HUES64 (cell line): ENCODE measurements around the gene CDK2.
A peak's percentile ranks its signal among the peaks of the same experiment; 100 is the strongest.
"Not testable (repeated sequence)": the region's sequence is repeated elsewhere in the genome, so short reads cannot be mapped to it uniquely, and the experiment has no call there.

Experiments used
- H3K27ac ChIP-seq: 2 replicates; pipeline ENCODE4 v1.7.0; 2013; ENCODE audit warnings: low read depth, low read length, inconsistent platforms
- H3K27me3 ChIP-seq: 2 replicates; pipeline ENCODE4 v1.6.1; 2013; ENCODE audit warnings: mild to moderate bottlenecking, low read length; ENCODE audit not compliant: insufficient read depth
- H3K36me3 ChIP-seq: 2 replicates; pipeline ENCODE4 v1.6.1; 2013; ENCODE audit warnings: mild to moderate bottlenecking, low read length; ENCODE audit not compliant: insufficient read depth
- H3K4me1 ChIP-seq: 2 replicates; pipeline ENCODE4 v1.6.1; 2013; ENCODE audit warnings: mild to moderate bottlenecking, low read length, moderate library complexity; ENCODE audit not compliant: insufficient read depth
- H3K4me3 ChIP-seq: 2 replicates; pipeline ENCODE4 v1.5.1; 2013; ENCODE audit warnings: mild to moderate bottlenecking, low read length, moderate library complexity
- H3K9ac ChIP-seq: 2 replicates; pipeline ENCODE4 v1.6.1; 2013; ENCODE audit warnings: mild to moderate bottlenecking, low read depth, low read length
- H3K9me3 ChIP-seq: 2 replicates; pipeline ENCODE4 v1.6.1; 2013; ENCODE audit warnings: low read depth, low read length; ENCODE audit not compliant: insufficient read depth
- WGBS: fragments of 150-250, 120-280 bp; methylation state at CpG from one replicate; pipeline ENCODE4 v1.1.7; 2013; ENCODE audit warnings: missing lambda C conversion rate; 5-methylcytosine and 5-hydroxymethylcytosine counted together

The CDK2 gene

DNA sequence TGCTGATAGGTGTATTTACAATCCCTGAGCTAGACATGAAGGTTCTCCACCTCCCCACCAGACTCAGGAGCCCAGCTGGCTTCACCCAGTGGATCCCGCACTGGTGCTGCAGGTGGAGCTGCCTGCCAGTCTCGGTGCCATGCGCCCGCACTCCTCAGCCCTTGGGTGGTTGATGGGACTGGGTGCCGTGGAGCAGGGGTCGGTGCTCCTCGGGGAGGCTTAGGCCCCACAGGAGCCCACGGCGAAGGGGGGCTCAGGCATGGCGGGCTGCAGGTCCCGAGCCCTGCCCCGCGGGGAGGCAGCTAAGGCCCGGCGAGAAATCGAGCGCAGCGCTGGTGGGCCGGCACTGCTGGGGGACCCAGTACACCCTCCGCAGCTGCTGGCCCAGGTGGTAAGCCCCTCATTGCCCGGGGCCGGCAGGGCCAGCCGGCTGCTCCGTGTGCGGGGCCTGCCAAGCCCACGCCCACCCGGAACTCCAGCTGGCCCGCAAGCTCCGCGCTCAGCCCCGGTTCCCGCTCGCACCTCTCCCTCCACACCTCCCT is 33.4 kb downstream of the CDK2 start:
- H3K36me3 ChIP-seq = peaks cover 32% of the 10 kb centered on the region
- 97% methylated on average over 33 of the region's 33 CpGs for WGBS
- not testable (repeated sequence) for H3K4me3 ChIP-seq, H3K9me3 ChIP-seq, H3K4me1 ChIP-seq, H3K27me3 ChIP-seq, H3K9ac ChIP-seq, H3K27ac ChIP-seq

DNA sequence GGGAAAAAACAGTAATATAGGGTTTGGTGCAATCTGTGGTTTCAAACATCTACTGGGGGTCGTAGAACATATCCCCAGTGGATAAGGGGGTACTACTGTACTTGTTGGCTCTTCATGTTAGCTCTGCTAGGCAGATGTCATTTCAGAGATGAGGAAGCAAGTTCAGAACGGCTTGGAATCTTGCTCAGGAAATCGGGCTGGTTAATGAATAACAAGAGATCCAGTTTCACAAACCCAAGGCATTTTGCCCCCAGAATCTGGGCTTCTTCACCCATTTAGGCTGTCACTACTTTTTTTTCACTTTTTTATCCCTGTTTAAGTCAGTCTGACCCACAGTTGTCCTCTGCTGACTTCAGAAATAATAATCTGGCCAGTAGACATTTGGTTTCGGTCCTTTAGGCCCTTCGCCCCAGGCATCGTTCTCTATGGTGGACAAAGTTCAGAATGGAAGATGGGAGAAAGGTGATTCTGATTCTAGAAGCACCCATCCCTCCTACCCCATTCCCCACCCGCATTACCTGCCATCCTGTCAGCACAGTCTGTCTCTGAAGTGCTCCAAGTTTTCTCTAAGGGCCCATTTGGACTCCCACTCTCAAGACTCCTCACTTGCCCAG is 35.0 kb downstream of the CDK2 start:
- H3K9me3 ChIP-seq = no peaks in the 10 kb centered on the region
- H3K36me3 ChIP-seq = peaks cover 30% of the 10 kb centered on the region
- H3K27me3 ChIP-seq = no peaks in the 10 kb centered on the region
- H3K4me3 ChIP-seq = no peak overlapping the region
- H3K9ac ChIP-seq = no peak overlapping the region
- H3K4me1 ChIP-seq = no peaks in the 10 kb centered on the region
- 94% methylated on average over 6 of the region's 7 CpGs for WGBS
- H3K27ac ChIP-seq = no peak overlapping the region

DNA sequence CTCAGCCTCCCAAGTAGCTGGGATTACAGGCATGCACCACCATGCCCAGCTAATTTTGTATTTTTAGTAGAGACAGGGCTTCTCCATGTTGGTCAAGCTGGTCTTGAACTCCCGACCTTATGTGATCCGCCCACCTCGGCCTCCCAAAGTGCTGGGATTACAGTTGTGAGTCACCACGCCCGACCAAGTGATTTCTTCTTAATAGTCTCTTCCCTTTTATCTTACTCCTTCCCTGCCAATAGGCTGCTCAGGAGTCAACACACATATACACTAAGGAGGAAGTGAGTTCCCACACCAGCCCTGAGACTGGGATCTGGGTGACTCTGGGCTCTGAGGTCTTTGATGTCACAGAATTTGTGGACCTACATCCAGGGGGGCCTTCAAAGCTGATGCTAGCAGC is 36.7 kb downstream of the CDK2 start:
- not testable (repeated sequence) for H3K9me3 ChIP-seq, H3K4me3 ChIP-seq, H3K27me3 ChIP-seq, H3K27ac ChIP-seq, H3K9ac ChIP-seq, H3K4me1 ChIP-seq
- H3K36me3 ChIP-seq = peaks cover 30% of the 10 kb centered on the region
- WGBS = 98% methylated on average over 5 of the region's 5 CpGs

DNA sequence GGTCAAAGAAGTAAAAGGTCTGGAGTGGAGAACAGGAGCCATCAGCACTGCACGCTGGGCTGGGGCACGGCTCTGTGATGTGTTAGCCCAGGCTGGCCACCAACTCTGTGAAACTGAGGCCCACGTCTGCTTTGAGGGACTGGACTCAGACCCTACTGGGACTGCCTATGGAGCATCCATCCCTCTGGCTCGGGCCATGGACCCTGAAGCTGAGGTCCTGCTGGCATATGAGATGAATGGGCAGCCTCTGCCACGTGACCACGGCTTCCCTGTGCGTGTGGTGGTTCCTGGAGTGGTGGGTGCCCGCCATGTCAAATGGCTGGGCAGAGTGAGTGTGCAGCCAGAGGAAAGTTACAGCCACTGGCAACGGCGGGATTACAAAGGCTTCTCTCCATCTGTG is 37.6 kb downstream of the CDK2 start:
- no peak overlapping the region for H3K27ac ChIP-seq

DNA sequence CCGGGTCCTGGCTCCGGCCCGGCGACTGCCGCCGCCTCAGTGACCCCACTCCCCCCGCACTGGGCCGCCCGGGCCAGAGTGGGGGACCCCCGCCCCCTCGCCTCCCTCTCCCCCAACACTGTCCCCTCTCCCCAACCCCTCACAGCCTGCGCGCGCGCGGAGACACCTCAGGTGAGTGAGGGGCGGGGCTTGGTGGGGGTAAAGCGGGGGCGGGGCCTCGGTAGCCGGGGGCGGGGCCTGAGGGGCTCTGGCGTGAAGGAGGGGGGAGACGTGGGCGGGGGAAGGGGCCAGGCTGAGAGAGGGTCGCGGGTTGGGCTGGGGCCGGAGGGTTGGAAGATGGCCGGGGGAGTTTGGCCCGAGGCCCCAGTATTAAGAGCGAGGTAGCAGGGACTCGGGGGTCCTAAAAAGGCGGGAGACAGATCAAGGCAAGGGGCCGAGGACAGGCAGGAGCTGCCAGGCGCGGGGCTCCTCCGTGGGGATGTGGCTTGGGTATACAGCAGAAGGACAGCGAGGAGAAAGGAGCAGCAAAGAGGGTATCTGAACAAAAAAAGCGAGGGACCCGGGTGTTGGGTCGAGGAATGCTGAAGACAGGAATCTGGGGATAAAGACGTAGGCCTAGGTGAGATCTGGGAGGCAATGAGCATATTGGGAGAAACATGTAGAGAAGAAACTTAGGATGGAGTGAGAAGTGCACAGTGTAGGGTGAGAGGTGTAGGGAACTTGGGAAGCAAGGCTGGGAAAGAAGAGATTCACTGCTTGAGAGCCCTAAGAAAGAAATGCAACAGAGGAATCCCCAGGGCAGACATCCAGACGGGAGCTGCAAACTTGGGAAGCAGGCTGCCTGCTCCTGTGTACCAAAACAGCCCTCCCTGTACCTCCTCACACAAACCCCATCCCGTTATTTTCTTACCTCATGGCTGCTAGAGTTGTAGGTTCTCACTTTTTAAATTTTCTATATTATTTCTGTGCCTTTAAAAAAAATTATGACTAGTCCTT is 41.2 kb downstream of the CDK2 start:
- peak overlapping the region; percentile 91 for H3K27ac ChIP-seq
- no peaks in the 10 kb centered on the region for H3K27me3 ChIP-seq
- H3K4me1 ChIP-seq = no peaks in the 10 kb centered on the region
- WGBS = 2% methylated on average over 37 of the region's 44 CpGs
- peak overlapping the region; percentile 92 for H3K9ac ChIP-seq
- H3K9me3 ChIP-seq = no peaks in the 10 kb centered on the region
- peaks cover 23% of the 10 kb centered on the region for H3K36me3 ChIP-seq
- H3K4me3 ChIP-seq = peak overlapping the region; percentile 83

More for the DNA sequence above, 37.6 kb downstream of the CDK2 start:
- Histone ChIP-seq H3K4me3 (no peak overlapping the region), H3K27me3 (no peaks in the 10 kb centered on the region), H3K4me1 (no peaks in the 10 kb centered on the region), H3K36me3 (peaks cover 30% of the 10 kb centered on the region), H3K9ac (no peak overlapping the region), H3K9me3 (no peaks in the 10 kb centered on the region)
- 91% methylated on average over 10 of the region's 10 CpGs for WGBS

DNA sequence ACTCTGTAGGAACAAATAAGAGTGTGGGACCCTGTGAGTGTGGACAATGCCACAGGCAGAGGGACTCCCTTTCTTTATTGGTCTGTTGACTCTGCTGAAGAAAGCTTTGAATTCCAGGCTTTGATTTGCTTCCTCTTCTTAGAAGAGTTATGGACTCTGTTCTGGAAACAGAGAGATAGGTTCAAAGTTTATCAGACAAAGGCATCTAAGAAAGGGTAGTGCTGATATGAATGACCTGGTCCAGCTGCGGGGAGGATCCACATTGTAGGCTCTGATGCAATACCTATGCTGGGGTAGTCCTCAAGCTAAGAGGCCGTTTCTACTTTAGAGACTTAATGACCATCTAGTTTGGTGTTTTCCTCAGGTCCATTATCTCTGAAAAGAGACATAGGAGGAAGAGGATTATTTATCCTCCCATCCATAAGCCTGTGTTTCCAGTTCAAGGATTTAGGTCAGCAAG is 43.5 kb downstream of the CDK2 start:
- no peak overlapping the region for H3K4me3 ChIP-seq
- H3K9ac ChIP-seq = no peak overlapping the region
- no peak overlapping the region for H3K27ac ChIP-seq
- WGBS = 90% methylated on average over 2 of the region's 2 CpGs
- H3K9me3 ChIP-seq = no peaks in the 10 kb centered on the region
- H3K36me3 ChIP-seq = peaks cover 4% of the 10 kb centered on the region; the same call in 1 of the 2 replicates
- H3K4me1 ChIP-seq = no peaks in the 10 kb centered on the region
- H3K27me3 ChIP-seq = no peaks in the 10 kb centered on the region

DNA sequence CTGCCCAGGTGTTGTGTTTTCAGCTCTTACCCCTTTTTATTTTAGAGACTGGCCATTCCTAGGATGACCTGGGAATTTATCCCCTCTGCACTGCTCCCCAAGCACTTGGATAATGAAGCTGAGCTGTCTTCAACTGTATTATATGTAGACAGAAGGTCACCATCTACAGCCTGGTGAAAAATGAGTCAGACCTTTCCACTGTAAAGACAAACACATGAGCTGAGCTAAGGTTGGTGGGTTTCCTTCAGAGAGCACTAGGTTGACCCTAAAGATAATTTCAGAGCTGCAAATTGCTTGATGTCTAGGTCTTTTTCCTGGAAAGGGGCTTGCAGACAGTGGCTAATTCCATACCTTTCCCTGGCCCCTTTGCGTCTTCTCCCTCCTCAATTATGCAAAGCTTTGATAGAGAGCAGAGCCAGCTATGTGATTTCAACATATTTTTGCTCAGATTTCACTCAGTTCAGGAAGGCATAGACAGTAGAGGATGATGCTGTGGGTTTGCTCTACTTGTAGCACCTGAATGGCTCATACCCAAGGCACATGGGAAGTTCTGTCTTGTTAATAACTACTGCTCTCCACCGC is 45.0 kb downstream of the CDK2 start:
- peaks cover 2% of the 10 kb centered on the region; the same call in 1 of the 2 replicates for H3K36me3 ChIP-seq
- H3K27me3 ChIP-seq = no peaks in the 10 kb centered on the region
- H3K9me3 ChIP-seq = no peaks in the 10 kb centered on the region
- H3K9ac ChIP-seq = no peak overlapping the region
- no peaks in the 10 kb centered on the region for H3K4me1 ChIP-seq
- WGBS = 88% methylated on average over 2 of the region's 2 CpGs
- no peak overlapping the region for H3K4me3 ChIP-seq
- H3K27ac ChIP-seq = no peak overlapping the region

DNA sequence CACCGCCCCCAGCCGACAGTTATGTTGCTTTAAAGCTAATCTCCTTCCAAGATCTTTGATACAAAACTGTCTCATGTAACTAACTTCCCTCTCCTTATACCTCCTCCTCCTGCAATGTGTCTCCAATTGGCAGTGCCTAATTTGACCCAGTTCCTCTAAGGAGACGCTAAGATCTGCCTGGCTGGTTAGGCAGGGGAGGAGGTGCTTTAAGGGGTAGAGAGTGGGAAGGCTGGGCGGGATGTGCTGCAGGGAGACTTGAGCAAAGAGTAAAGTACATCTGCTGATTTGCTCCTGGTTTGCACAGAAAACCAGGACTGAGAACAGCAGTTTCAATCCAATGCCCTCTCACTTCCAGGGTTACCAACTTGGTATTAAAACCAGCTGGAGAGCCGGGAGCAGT is 46.9 kb downstream of the CDK2 start:
- no peak overlapping the region for H3K4me3 ChIP-seq
- no peak overlapping the region for H3K27ac ChIP-seq
- no peaks in the 10 kb centered on the region for H3K4me1 ChIP-seq
- no peak overlapping the region for H3K9ac ChIP-seq
- no peaks in the 10 kb centered on the region for H3K27me3 ChIP-seq
- H3K9me3 ChIP-seq = no peaks in the 10 kb centered on the region
- H3K36me3 ChIP-seq = peaks cover 2% of the 10 kb centered on the region; the same call in 1 of the 2 replicates
- WGBS = 93% methylated on average over 5 of the region's 5 CpGs

DNA sequence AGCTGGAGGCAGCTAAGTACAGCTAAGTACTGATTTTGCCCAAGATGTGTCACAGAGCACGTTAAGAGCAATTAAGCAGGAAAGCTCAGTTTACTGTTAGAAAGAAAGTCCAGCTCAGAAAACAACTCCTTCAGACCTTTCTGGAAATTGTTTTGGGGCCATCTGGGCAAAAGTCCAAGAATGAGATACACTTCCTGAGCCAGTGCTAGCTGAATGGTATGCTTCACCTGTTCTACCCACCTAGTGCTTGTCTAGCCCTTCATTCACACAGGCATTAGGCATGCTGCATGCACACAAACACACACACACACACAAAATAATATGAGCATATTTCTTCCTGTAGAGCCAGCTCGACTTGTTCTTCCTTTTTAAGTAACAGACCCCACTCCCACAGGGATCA is 47.6 kb downstream of the CDK2 start:
- WGBS = 94% methylated on average over 2 of the region's 2 CpGs
- Histone ChIP-seq H3K4me3 (no peak overlapping the region), H3K9me3 (no peaks in the 10 kb centered on the region), H3K9ac (no peak overlapping the region), H3K4me1 (no peaks in the 10 kb centered on the region), H3K36me3 (peaks cover 2% of the 10 kb centered on the region; the same call in 1 of the 2 replicates), H3K27ac (no peak overlapping the region), H3K27me3 (no peaks in the 10 kb centered on the region)

DNA sequence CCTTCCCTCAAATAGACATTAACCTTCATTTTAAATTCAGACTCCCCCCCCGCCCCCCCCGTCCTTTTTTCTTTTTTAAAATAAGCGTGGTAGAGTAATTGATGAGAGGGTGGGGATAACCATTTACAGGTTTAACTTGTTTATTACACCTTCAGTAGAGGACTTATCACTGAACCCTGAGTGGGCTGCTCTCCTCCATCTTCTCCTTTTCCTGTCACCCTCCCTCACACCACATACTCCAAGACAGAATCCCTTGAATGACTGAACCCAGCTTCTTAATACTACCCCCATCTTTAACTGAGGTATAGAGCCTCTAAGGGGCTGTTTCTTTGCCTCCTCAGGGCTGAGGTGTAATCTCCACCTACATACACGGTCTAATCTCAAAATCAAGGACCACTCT is 50.6 kb downstream of the CDK2 start:
- no peak overlapping the region for H3K4me3 ChIP-seq
- no peaks in the 10 kb centered on the region for H3K36me3 ChIP-seq
- H3K9me3 ChIP-seq = no peaks in the 10 kb centered on the region
- H3K9ac ChIP-seq = no peak overlapping the region
- 79% methylated on average over 1 of the region's 4 CpGs for WGBS
- H3K27ac ChIP-seq = no peak overlapping the region
- H3K4me1 ChIP-seq = peaks cover 23% of the 10 kb centered on the region
- no peaks in the 10 kb centered on the region for H3K27me3 ChIP-seq

DNA sequence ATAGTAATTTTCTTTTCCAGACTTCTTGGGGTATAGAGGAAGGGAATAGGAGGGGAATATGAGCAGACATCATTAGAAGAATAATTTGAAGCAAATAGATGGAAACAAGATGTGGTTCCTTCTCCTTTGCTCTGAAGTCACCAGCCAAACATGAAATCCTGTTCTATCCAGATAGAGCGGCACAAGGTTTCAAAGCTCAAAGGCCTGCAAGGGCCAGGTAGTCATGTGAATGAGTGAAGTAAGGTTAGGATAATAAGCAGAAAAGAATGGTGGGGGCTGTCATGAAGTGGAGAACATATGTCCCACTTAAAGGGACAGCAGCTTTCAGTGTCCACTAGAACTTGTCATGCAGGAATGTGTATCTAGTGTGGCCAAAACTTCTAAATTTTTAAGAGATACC is 51.7 kb downstream of the CDK2 start:
- 97% methylated on average over 1 of the region's 1 CpG for WGBS
- Histone ChIP-seq H3K9me3 (no peaks in the 10 kb centered on the region), H3K9ac (no peak overlapping the region), H3K36me3 (no peaks in the 10 kb centered on the region), H3K4me3 (no peak overlapping the region), H3K4me1 (peaks cover 26% of the 10 kb centered on the region), H3K27me3 (no peaks in the 10 kb centered on the region), H3K27ac (no peak overlapping the region)
